Measurements from ENCODE around the gene HBB. TPM values are rescaled to one million over a fixed set of nuclear protein-coding genes. Genes with fewer than 3 reads are reported as not detected.
"Not testable (repeated sequence)": the region's sequence is repeated elsewhere in the genome, so short reads cannot be mapped to it uniquely, and the experiment has no call there.

HBB gene
- 1,000 to 10,000 TPM in 3 of 6 donors, 100 to 1,000 TPM in 3; 325 to 1,251 (median 765) TPM for polyA plus RNA-seq (ENCODE audit: low read depth in 6 of 6)

GRCh38 chr11:5226732-5227310 is at the start of gene HBB:
Gene HBB, minus strand, starts transcription at chr11:5227071. Its CDS starts 50 bp downstream, at chr11:5227021.
- Mint-ChIP-seq H3K27me3 (peaks cover 0 to 8% (median 0%) of the 10 kb centered on the region in 3 donors), H3K9me3 (peaks cover 0 to 6% (median 0%) of the 10 kb centered on the region in 7 donors), H3K36me3 (no peaks in the 10 kb centered on the region), H3K27ac (no peak within 1 kb of the TSS), H3K4me3 (no peak within 1 kb of the TSS), H3K4me1 (no peaks in the 10 kb centered on the region)
- ATAC-seq (ENCODE audit: low read depth in 2 of 2) = no peak
- no peak for DNase-seq

GRCh38 chr11:5275369-5276110 is 48.7 kb upstream of the HBB start:
- ATAC-seq (ENCODE audit: low read depth in 2 of 2) (no peak), DNase-seq (no peak)
- Mint-ChIP-seq H3K4me1 (no peaks in the 10 kb centered on the region), H3K36me3 (no peaks in the 10 kb centered on the region), H3K27me3 (peaks cover 0 to 7% (median 6%) of the 10 kb centered on the region in 3 donors), H3K4me3 (no peak overlapping the region), H3K9me3 (no peaks in the 10 kb centered on the region), H3K27ac (no peak overlapping the region)

GRCh38 chr11:5274395-5274794 is 47.5 kb upstream of the HBB start:
- Mint-ChIP-seq H3K27me3 (peaks cover 0 to 7% (median 6%) of the 10 kb centered on the region in 3 donors), H3K4me3 (no peak overlapping the region), H3K27ac (no peak overlapping the region), H3K9me3 (no peaks in the 10 kb centered on the region), H3K4me1 (no peaks in the 10 kb centered on the region), H3K36me3 (no peaks in the 10 kb centered on the region)
- DNase-seq (no peak), ATAC-seq (ENCODE audit: low read depth in 2 of 2) (no peak)

- no peaks in the 10 kb centered on the region for H3K4me1 Mint-ChIP-seq
- H3K9me3 Mint-ChIP-seq = no peaks in the 10 kb centered on the region
- no peaks in the 10 kb centered on the region for H3K36me3 Mint-ChIP-seq
- no peak overlapping the region for H3K4me3 Mint-ChIP-seq
- DNase-seq = no peak
- no peak for ATAC-seq (ENCODE audit: low read depth in 2 of 2)
- peaks cover 0 to 7% (median 6%) of the 10 kb centered on the region in 3 donors for H3K27me3 Mint-ChIP-seq
- H3K27ac Mint-ChIP-seq = no peak overlapping the region
Observed at GRCh38 chr11:5272395-5273017, 45.6 kb upstream of the HBB start.

- H3K9me3 Mint-ChIP-seq = peaks cover 0 to 2% (median 0%) of the 10 kb centered on the region in 7 donors
- H3K4me3 Mint-ChIP-seq = no peak within 1 kb of the TSS
- DNase-seq (no peak), ATAC-seq (ENCODE audit: low read depth in 2 of 2) (no peak)
- no peaks in the 10 kb centered on the region for H3K36me3 Mint-ChIP-seq
- no peak within 1 kb of the TSS for H3K27ac Mint-ChIP-seq
- no peaks in the 10 kb centered on the region for H3K4me1 Mint-ChIP-seq
- H3K27me3 Mint-ChIP-seq = peaks cover 0 to 7% (median 6%) of the 10 kb centered on the region in 3 donors
Observed at GRCh38 chr11:5269715-5270147, 42.9 kb upstream of the HBB start, which contains the start of gene HBE1. Gene HBE1, minus strand, starts transcription at chr11:5269945. Its CDS starts 55 bp downstream, at chr11:5269890.

- Mint-ChIP-seq H3K27ac (no peak overlapping the region), H3K9me3 (peaks cover 0 to 4% (median under 1%) of the 10 kb centered on the region in 7 donors), H3K4me1 (no peaks in the 10 kb centered on the region), H3K27me3 (peaks cover 0 to 16% (median 0%) of the 10 kb centered on the region in 3 donors), H3K4me3 (no peak overlapping the region), H3K36me3 (no peaks in the 10 kb centered on the region)
- DNase-seq (no peak), ATAC-seq (ENCODE audit: low read depth in 2 of 2) (no peak)
Observed at GRCh38 chr11:5267033-5267563, 40.2 kb upstream of the HBB start.

- H3K4me3 Mint-ChIP-seq = no peak overlapping the region
- ATAC-seq (ENCODE audit: low read depth in 2 of 2) = no peak
- H3K4me1 Mint-ChIP-seq = no peaks in the 10 kb centered on the region
- DNase-seq = no peak
- H3K27ac Mint-ChIP-seq = no peak overlapping the region
- H3K27me3 Mint-ChIP-seq = peaks cover 0 to 15% (median 0%) of the 10 kb centered on the region in 3 donors
- no peaks in the 10 kb centered on the region for H3K36me3 Mint-ChIP-seq
- H3K9me3 Mint-ChIP-seq = peaks cover 0 to 4% (median 2%) of the 10 kb centered on the region in 7 donors
Observed at GRCh38 chr11:5266609-5267008, 39.7 kb upstream of the HBB start.

- no peak overlapping the region for H3K4me3 Mint-ChIP-seq
- peaks cover 0 to 9% (median 0%) of the 10 kb centered on the region in 3 donors for H3K27me3 Mint-ChIP-seq
- no peaks in the 10 kb centered on the region for H3K36me3 Mint-ChIP-seq
- peaks cover 0 to 6% (median 4%) of the 10 kb centered on the region in 7 donors for H3K9me3 Mint-ChIP-seq
- DNase-seq (no peak), ATAC-seq (ENCODE audit: low read depth in 2 of 2) (no peak)
- no peak overlapping the region for H3K27ac Mint-ChIP-seq
- no peaks in the 10 kb centered on the region for H3K4me1 Mint-ChIP-seq
Observed at GRCh38 chr11:5265832-5266231, 39.0 kb upstream of the HBB start.

GRCh38 chr11:5258543-5259262 is 31.8 kb upstream of the HBB start:
- Mint-ChIP-seq H3K36me3 (no peaks in the 10 kb centered on the region), H3K4me3 (no peak overlapping the region), H3K9me3 (peaks cover 5 to 27% (median 13%) of the 10 kb centered on the region in 7 donors), H3K27ac (no peak overlapping the region), H3K27me3 (peaks cover 4 to 17% (median 4%) of the 10 kb centered on the region in 3 donors), H3K4me1 (no peaks in the 10 kb centered on the region)
- DNase-seq (no peak), ATAC-seq (ENCODE audit: low read depth in 2 of 2) (no peak)

- DNase-seq (no peak), ATAC-seq (ENCODE audit: low read depth in 2 of 2) (no peak)
- H3K27ac Mint-ChIP-seq = no peak overlapping the region
- peaks cover 8 to 10% (median 8%) of the 10 kb centered on the region in 3 donors for H3K27me3 Mint-ChIP-seq
- no peaks in the 10 kb centered on the region for H3K4me1 Mint-ChIP-seq
- H3K36me3 Mint-ChIP-seq = no peaks in the 10 kb centered on the region
- H3K4me3 Mint-ChIP-seq = no peak overlapping the region
- H3K9me3 Mint-ChIP-seq = peaks cover 4 to 27% (median 11%) of the 10 kb centered on the region in 7 donors
Observed at GRCh38 chr11:5257296-5257695, 30.4 kb upstream of the HBB start.

GRCh38 chr11:5254646-5255413 is 28.0 kb upstream of the HBB start, which contains the start of gene HBG2:
Gene HBG2, minus strand, starts transcription at chr11:5254781. Its CDS starts 53 bp downstream, at chr11:5254728.
- H3K27ac Mint-ChIP-seq; H3K36me3 Mint-ChIP-seq; ATAC-seq (ENCODE audit: low read depth in 2 of 2); H3K4me1 Mint-ChIP-seq; DNase-seq; H3K4me3 Mint-ChIP-seq: not testable (repeated sequence)
- Mint-ChIP-seq H3K27me3 (peaks cover 8 to 17% (median 10%) of the 10 kb centered on the region in 3 donors), H3K9me3 (peaks cover 0 to 12% (median 4%) of the 10 kb centered on the region in 7 donors)

GRCh38 chr11:5254023-5254422 is 27.2 kb upstream of the HBB start:
- H3K4me1 Mint-ChIP-seq; H3K4me3 Mint-ChIP-seq; DNase-seq; H3K27ac Mint-ChIP-seq; H3K9me3 Mint-ChIP-seq; ATAC-seq (ENCODE audit: low read depth in 2 of 2); H3K36me3 Mint-ChIP-seq: not testable (repeated sequence)
- peaks cover 8 to 17% (median 10%) of the 10 kb centered on the region in 3 donors for H3K27me3 Mint-ChIP-seq

Measured in naive B cell (primary cell).